ENCODE data around the gene KIF17. TPM values are rescaled to one million over a fixed set of nuclear protein-coding genes. Genes with fewer than 3 reads are reported as not detected.

Gene KIF17
- total RNA-seq (2014; rRNA removed; shearing (Covaris generic)) = 0.16 TPM in 1 of 2 replicates, not detected in the other
- polyA plus RNA-seq (2015; cell fraction: cytosol; rRNA removed) = not detected in 2 replicates
- polyA plus RNA-seq (2015; cell fraction: nucleus; rRNA removed) = 0.83 TPM in 1 of 2 replicates, not detected in the other

GRCh38 chr1:20717452-20718342, at the start of gene KIF17:
TSS of gene KIF17 (minus strand) at chr1:20718007. CDS start at chr1:20717706, 301 bp downstream.
- DNase-seq (ENCODE audit: low read depth, low spot score) = no peak
- in situ Hi-C loops (cut with HindIII; ENCODE audit: low pct_unique_long_range_greater_than_20kb, low sequenced_read_pairs) = no loop called here

- in situ Hi-C loops (cut with HindIII; ENCODE audit: low pct_unique_long_range_greater_than_20kb, low sequenced_read_pairs) = no loop called here
These were observed 49.5 kb upstream of the KIF17 start for GRCh38 chr1:20767271-20767670.

GRCh38 chr1:20763417-20763816, 45.6 kb upstream of the KIF17 start:
- in situ Hi-C loops (cut with HindIII; ENCODE audit: low pct_unique_long_range_greater_than_20kb, low sequenced_read_pairs) = no loop called here
- DNase-seq (ENCODE audit: low read depth, low spot score) = no peak

More at GRCh38 chr1:20767271-20767670, 49.5 kb upstream of the KIF17 start:
- no peak for DNase-seq (ENCODE audit: low read depth, low spot score)

GRCh38 chr1:20760322-20760721, 42.5 kb upstream of the KIF17 start:
- DNase-seq (ENCODE audit: low read depth, low spot score) = no peak
- in situ Hi-C loops (cut with HindIII; ENCODE audit: low pct_unique_long_range_greater_than_20kb, low sequenced_read_pairs) = no loop called here

- in situ Hi-C loops (cut with HindIII; ENCODE audit: low pct_unique_long_range_greater_than_20kb, low sequenced_read_pairs) = no loop called here
- no peak for DNase-seq (ENCODE audit: low read depth, low spot score)
These were observed 35.8 kb upstream of the KIF17 start for GRCh38 chr1:20753589-20753988.

GRCh38 chr1:20751462-20751990, 33.7 kb upstream of the KIF17 start:
- DNase-seq (ENCODE audit: low read depth, low spot score) = no peak
- in situ Hi-C loops (cut with HindIII; ENCODE audit: low pct_unique_long_range_greater_than_20kb, low sequenced_read_pairs) = no loop called here

- no peak for DNase-seq (ENCODE audit: low read depth, low spot score)
- in situ Hi-C loops (cut with HindIII; ENCODE audit: low pct_unique_long_range_greater_than_20kb, low sequenced_read_pairs) = no loop called here
These were observed 24.9 kb upstream of the KIF17 start for GRCh38 chr1:20742671-20743070.

- in situ Hi-C loops (cut with HindIII; ENCODE audit: low pct_unique_long_range_greater_than_20kb, low sequenced_read_pairs) = no loop called here
These were observed 23.0 kb upstream of the KIF17 start for GRCh38 chr1:20740781-20741180.

GRCh38 chr1:20739225-20739624, 21.4 kb upstream of the KIF17 start:
- no peak for DNase-seq (ENCODE audit: low read depth, low spot score)
- in situ Hi-C loops (cut with HindIII; ENCODE audit: low pct_unique_long_range_greater_than_20kb, low sequenced_read_pairs) = no loop called here

More at GRCh38 chr1:20740781-20741180, 23.0 kb upstream of the KIF17 start:
- no peak for DNase-seq (ENCODE audit: low read depth, low spot score)

- in situ Hi-C loops (cut with HindIII; ENCODE audit: low pct_unique_long_range_greater_than_20kb, low sequenced_read_pairs) = no loop called here
- DNase-seq (ENCODE audit: low read depth, low spot score) = no peak
These were observed 17.8 kb upstream of the KIF17 start for GRCh38 chr1:20735581-20736111.

GRCh38 chr1:20733360-20733975, 15.7 kb upstream of the KIF17 start:
- DNase-seq (ENCODE audit: low read depth, low spot score) = no peak
- in situ Hi-C loops (cut with HindIII; ENCODE audit: low pct_unique_long_range_greater_than_20kb, low sequenced_read_pairs) = no loop called here

GRCh38 chr1:20732588-20733359, 15.0 kb upstream of the KIF17 start, which contains the start of gene SH2D5:
TSS of gene SH2D5 (minus strand) at chr1:20732703. CDS start at chr1:20728044, 4,659 bp downstream.
- in situ Hi-C loops (cut with HindIII; ENCODE audit: low pct_unique_long_range_greater_than_20kb, low sequenced_read_pairs) = no loop called here
- DNase-seq (ENCODE audit: low read depth, low spot score) = peak; percentile 91

GRCh38 chr1:20732071-20732587, 14.3 kb upstream of the KIF17 start:
- peak; percentile 61 for DNase-seq (ENCODE audit: low read depth, low spot score)
- in situ Hi-C loops (cut with HindIII; ENCODE audit: low pct_unique_long_range_greater_than_20kb, low sequenced_read_pairs) = no loop called here

- in situ Hi-C loops (cut with HindIII; ENCODE audit: low pct_unique_long_range_greater_than_20kb, low sequenced_read_pairs) = no loop called here
- DNase-seq (ENCODE audit: low read depth, low spot score) = no peak
These were observed 13.5 kb upstream of the KIF17 start for GRCh38 chr1:20731057-20731991.

GRCh38 chr1:20730690-20731056, 12.9 kb upstream of the KIF17 start:
- in situ Hi-C loops (cut with HindIII; ENCODE audit: low pct_unique_long_range_greater_than_20kb, low sequenced_read_pairs) = no loop called here
- no peak for DNase-seq (ENCODE audit: low read depth, low spot score)

GRCh38 chr1:20729990-20730689, 12.3 kb upstream of the KIF17 start:
- in situ Hi-C loops (cut with HindIII; ENCODE audit: low pct_unique_long_range_greater_than_20kb, low sequenced_read_pairs) = no loop called here
- DNase-seq (ENCODE audit: low read depth, low spot score) = no peak
